Esophagus mucosa (tissue), 1 donor: ENCODE data around the gene PCDHGB3. TPM values are rescaled to one million over a fixed set of nuclear protein-coding genes. Genes with fewer than 3 reads are reported as not detected.
"Not testable (repeated sequence)": the region's sequence is repeated elsewhere in the genome, so short reads cannot be mapped to it uniquely, and the experiment has no call there.

Source experiments
- ATAC-seq: fragments of 200-7000 bp; cut with Tn5 transposase; one replicate; pipeline ENCODE4 v1.9.1; 2020
- total RNA-seq: library from RNA; stranded (reverse); gene quantifications from one replicate; pipeline ENCODE4 v1.2.4, GENCODE V29; 2023
- donor health status: DM: yes; HTN: yes; CAD: no.

The PCDHGB3 gene
- total RNA-seq, 1 donor from 2014 or later: 0.76 TPM

GRCh38 chr5:141359790-141360426 lies 10.1 kb upstream of the PCDHGB3 start, which contains the start of gene PCDHGB2:
Gene PCDHGB2, plus strand, starts transcription at chr5:141359994. Its CDS starts 142 bp downstream, at chr5:141360136.
- ATAC-seq: no peak

- ATAC-seq: no peak
Measured at GRCh38 chr5:141360685-141361084, 9.4 kb upstream of the PCDHGB3 start.

GRCh38 chr5:141362719-141363118 lies 7.3 kb upstream of the PCDHGB3 start:
- no peak for ATAC-seq

- ATAC-seq: no peak
Measured at GRCh38 chr5:141363952-141364660, 5.9 kb upstream of the PCDHGB3 start, which contains the start of gene PCDHGA5. Gene PCDHGA5, plus strand, starts transcription at chr5:141364162. Its CDS starts 169 bp downstream, at chr5:141364331.

GRCh38 chr5:141366016-141366896 lies 3.8 kb upstream of the PCDHGB3 start:
- no peak for ATAC-seq

- ATAC-seq: no peak
Measured at GRCh38 chr5:141371572-141372475, 1.8 kb downstream of the PCDHGB3 start.

- no peak for ATAC-seq
Measured at GRCh38 chr5:141373673-141374317, 3.8 kb downstream of the PCDHGB3 start, which contains the start of gene PCDHGA6. Gene PCDHGA6, plus strand, starts transcription at chr5:141373891. Its CDS starts 193 bp downstream, at chr5:141374084.

GRCh38 chr5:141374627-141375026 lies 4.6 kb downstream of the PCDHGB3 start:
- no peak for ATAC-seq

GRCh38 chr5:141375444-141376155 lies 5.6 kb downstream of the PCDHGB3 start:
- ATAC-seq: not testable (repeated sequence)

- no peak for ATAC-seq
Measured at GRCh38 chr5:141382469-141383294, 12.6 kb downstream of the PCDHGB3 start, which contains the start of gene PCDHGA7. Gene PCDHGA7, plus strand, starts transcription at chr5:141382742. Its CDS starts 158 bp downstream, at chr5:141382900.

GRCh38 chr5:141383345-141383744 lies 13.3 kb downstream of the PCDHGB3 start:
- ATAC-seq: no peak

- no peak for ATAC-seq
Measured at GRCh38 chr5:141384471-141385267, 14.6 kb downstream of the PCDHGB3 start.

GRCh38 chr5:141387557-141388311 lies 17.7 kb downstream of the PCDHGB3 start, which contains the start of gene PCDHGB4:
Gene PCDHGB4, plus strand, starts transcription at chr5:141387698. Its CDS starts 187 bp downstream, at chr5:141387885.
- peak; percentile 47 for ATAC-seq

GRCh38 chr5:141388661-141389060 lies 18.6 kb downstream of the PCDHGB3 start:
- no peak for ATAC-seq

GRCh38 chr5:141389153-141390042 lies 19.4 kb downstream of the PCDHGB3 start:
- ATAC-seq: no peak

GRCh38 chr5:141392429-141393198 lies 22.6 kb downstream of the PCDHGB3 start, which contains the start of gene PCDHGA8:
Gene PCDHGA8, plus strand, starts transcription at chr5:141392633. Its CDS starts 181 bp downstream, at chr5:141392814.
- no peak for ATAC-seq
